Dermis microvascular lymphatic vessel endothelial cell (primary cell): ENCODE results near the gene UBA1. TPM values are rescaled to one million over a fixed set of nuclear protein-coding genes. Genes with fewer than 3 reads are reported as not detected.
"Not testable (repeated sequence)": the region's sequence is repeated elsewhere in the genome, so short reads cannot be mapped to it uniquely, and the experiment has no call there.

Experiments
- DNase-seq, 2 donors: peaks; one replicate each; pipeline versions ENCODE4 v3.0.0 to v3.0.0-alpha.2; 2010; ENCODE audit warnings: low read depth in 2 of 2
- total RNA-seq: library from RNA; depleted of rRNA; stranded (reverse); fragments of >200 nt; gene quantifications from 2 replicates; pipeline ENCODE4 v1.2.1, GENCODE V29; 2014

UBA1 gene
- total RNA-seq, 1 donor from 2014 or later = 115 TPM

DNA sequence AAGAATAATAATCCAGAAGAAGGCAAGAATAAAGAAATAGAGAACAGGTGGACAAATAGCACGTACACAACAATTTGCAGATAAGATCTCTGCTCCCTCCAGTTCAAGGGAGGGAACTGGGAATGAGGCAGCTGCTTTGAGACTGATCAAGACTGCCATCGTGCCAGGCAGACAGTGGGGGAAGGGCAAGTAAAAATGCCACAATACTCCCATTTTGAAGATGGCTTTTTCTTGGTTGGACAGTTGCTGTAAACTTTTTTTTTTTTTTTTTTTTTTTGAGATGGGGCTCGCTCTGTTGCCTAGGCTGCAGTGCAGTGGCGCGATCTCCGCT lies 56.4 kb downstream of the UBA1 start:
- no peak for DNase-seq

GRCh38 chrX:47257620-47258019 lies 64.0 kb downstream of the UBA1 start:
- DNase-seq = not testable (repeated sequence)

Other genes starting within 250 kb of the UBA1 start
- gene RGN, start 115.4 kb upstream of the UBA1 start, total RNA-seq = 0.26 and 0.51 TPM in 2 replicates
- 63.5 and 69.4 TPM in 2 replicates for gene NDUFB11, start 49.1 kb upstream of the UBA1 start, total RNA-seq
- 37.2 and 38.4 TPM in 2 replicates for gene RBM10, start 48.6 kb upstream of the UBA1 start, total RNA-seq
- gene CDK16, start 24.9 kb downstream of the UBA1 start, total RNA-seq = 41.6 and 65.4 TPM in 2 replicates
- gene USP11, start 39.2 kb downstream of the UBA1 start, total RNA-seq = 23.5 and 52.1 TPM in 2 replicates
- gene ZNF157, start 176.7 kb downstream of the UBA1 start, total RNA-seq = not detected in 2 replicates